NK-92 (cell line): ENCODE measurements around the gene CISD1.

ENCODE experiments used
- DNase-seq: peaks from one replicate; lab custom pipeline; 2025; ENCODE audit not compliant: unreplicated experiment; lab: John Stamatoyannopoulos, UW

Gene CISD1

DNA sequence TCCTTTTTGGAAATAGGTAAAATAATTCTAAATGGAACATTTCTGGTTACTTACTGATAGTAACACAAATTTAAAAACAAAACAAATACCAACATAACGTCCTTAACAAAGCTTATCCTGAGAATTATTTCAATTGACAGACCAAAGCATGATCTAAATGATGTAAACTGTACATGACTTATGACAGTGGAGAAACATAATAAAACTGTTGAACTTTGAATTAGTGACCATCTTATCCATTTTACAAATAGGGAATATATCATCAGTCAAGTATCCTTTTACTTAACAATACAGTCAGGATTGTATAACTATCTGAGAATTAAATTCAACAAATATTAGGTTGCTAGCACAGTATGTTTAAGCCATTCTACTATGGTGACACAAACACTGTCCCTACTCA, 3.7 kb upstream of the CISD1 start:
- no peak for DNase-seq

DNA sequence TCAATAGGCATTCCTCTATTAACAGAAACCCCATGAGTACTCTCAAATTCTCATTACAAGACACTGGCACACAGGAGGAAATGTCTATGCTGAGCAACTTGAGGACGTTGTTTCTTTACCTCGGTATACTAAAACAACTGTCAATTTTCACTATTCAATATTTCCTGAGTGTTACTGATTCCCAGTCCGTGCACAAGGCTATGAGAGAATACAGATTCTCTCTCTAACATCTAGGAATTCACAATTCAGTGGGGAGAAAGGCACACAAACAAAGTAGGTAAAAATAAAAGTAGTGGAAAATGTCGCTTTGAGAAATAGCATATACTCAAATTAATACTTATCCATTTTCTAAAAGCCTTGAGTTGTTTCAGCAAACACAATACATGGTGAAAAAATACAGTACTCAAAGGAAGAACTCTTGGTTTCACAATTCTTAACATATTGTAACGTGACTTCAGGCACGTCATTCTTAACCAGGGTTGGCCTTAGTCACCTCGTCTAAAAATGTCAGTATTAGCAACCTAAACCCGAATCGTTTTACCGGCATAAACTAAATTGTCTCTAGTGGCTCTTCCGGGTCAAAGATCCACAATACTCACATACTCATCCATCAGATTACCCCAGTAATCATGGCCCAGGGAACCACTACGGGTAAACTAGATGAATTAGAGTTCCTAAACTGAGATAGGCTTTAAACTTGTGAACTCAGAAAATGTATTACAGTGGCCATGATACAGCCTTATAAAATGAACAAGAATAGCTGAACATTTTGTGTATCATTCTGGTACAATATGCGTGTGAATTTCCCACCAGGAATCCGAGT, 2.7 kb upstream of the CISD1 start:
- no peak for DNase-seq

DNA sequence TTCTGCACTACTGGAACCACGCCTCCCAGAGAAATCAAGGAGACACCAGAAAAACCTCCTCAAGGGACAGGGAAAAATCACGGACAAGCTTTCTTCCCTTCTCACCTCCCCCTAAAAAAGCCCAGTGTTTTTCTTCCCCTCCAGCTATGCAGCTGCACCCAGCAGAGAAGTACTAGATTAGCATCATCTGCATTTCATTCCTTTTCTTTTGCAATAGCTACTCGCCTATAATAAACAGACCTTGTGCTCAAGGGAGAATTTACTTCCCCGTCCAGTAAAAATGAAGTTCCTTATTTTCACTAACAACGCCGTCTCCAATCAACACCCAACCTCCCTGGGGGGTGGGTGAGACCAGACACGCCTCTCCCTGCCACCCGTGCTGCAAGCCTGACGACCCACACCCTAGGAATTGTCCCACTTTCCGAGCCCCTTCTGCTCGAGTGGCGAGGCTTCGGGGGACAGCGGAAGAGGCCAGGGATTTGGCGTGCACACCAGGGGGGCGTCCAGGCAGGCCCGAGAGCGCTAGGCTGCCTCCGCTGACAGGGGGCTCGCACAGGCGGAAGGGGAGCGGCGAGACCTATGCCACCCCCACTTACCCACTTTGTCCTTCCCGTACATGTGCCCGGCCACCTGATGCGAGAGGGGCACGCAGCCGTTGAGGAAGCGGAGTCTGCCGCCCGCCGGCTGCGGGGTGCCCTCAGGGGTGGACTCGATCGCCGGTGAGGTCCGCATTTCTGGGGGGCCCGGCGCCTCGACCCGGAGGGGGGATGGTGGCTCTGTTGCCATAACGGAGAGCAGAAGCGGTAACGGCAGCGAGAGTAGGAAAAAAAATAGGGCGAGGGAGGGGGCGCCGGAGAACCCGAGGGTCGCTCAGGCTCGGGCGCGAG, 1.9 kb upstream of the CISD1 start:
- DNase-seq: no peak

DNA sequence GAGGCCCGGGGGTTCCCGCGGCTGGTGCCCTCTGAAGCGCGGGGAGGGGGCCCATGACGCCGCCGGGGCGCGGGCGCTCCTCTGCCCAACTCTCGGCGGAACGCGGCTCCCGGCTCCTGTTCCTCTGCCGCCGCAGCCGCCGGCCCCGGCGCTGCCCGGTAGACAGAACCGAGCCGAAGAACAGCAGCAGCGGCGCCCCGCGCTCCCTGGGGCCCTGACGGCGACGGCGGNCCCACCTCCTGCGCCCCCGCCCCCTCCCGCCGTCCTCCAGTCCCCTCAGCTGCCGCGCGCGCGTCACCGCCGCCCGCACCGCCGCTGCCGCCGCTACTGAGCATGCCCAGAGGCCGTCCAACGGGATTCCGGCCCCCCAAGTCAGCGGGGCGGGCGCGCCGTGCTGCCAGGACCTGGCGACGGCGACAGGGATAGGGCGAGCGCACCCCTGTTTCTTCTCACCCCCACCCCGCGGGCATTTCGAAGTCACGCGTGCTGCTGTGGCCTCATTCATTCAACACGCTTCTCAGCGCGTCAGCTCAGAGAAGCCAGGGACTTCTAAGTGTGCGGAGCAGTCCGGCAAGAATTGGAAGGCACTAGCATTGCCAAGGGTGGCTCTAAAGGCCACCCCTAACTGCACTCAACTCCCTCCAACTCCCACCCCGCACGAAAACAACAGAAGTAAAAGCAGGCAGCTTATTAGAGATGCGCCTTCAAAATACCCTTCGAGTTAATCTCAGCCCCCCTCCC, 1.1 kb upstream of the CISD1 start, which contains the start of gene IPMK:
Gene IPMK (minus strand): TSS at position 182 of the 741 bp plus-strand sequence. CDS start 283 bp downstream, outside the sequence.
- peak; percentile 77 for DNase-seq

DNA sequence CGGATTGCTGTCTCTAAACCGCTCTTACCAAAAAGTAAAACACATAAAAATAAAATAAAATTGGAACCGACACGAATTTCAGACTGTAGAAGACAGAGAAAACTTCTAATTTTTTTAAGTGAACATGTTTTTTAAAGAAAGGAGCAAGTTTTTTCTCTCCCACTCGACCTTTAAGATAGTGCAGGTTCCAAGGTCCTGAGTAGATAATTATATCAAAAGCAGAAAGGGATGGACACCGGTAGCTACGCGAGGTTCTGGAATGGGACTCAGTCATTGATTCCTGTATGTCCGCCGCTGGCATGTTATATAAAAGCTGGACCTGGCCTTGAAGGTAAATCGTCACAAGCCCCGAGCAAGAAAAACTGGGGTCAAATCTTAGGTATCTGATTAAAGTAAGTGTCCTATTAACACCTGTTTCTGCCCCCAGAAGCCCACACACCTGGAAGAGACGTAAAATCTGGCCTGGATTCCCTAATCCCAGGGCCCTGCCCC, 462 bp upstream of the CISD1 start:
- no peak for DNase-seq

DNA sequence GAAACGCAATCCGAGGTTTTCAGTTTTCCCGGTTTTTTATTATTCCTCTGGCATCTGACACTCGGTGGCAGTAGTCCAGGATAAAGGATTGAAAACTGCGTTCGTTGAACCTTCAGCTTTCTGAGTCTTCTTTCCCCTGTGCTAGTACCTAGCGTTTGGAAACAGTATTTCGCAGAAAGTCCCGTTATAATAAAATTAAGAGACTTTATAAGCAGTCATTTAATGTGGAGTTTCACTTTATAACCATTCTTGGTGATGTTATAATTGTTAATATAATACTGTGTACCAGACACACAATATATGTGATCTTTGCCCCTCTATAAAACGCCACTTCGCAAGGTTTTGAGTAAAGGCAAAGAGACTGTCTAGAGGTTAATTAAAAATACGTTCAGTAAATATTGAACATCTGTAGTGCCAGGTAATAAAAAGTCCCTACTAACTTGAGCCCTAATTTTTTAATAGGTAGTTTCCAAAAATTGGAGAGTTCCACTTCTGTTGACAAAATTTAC, 874 bp downstream of the CISD1 start:
- DNase-seq: no peak

DNA sequence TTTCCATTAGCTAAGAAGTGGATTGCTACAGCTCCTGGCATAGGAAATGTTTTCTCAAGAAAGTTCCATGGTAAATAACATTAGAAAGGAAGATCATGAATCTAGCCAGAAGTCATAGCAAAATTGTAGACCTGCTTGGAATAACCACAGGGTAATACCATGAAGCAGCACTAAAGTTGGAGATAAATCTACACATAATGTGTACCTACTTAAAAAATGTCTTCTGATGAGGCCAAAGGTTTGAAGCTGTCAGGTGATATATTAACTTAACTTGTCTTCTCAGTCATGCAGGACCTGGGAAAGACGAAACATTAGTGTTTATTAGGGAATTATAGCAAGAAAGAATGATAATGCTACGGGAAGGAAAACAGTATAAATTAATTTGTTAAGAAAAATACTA, 6.3 kb downstream of the CISD1 start:
- no peak for DNase-seq

DNA sequence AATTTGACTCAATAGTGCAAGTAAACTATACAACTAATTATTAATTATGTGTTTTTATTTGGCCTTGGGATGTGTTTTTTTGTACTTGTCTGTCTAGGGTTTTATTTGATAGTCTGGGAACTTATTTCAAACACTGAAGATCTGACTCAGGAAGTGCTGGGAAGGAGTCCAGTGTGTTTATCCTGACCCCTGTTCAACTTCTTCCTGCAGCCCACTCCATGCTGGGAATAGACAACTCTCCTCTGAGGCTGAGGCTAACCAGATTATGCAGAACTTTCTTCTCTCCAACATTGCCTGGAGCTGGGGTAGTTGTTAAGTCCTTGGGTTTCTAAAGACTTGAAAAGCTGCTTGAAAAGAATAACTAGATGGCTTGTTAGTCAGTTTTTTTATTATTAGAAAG, 6.9 kb downstream of the CISD1 start:
- DNase-seq: no peak

DNA sequence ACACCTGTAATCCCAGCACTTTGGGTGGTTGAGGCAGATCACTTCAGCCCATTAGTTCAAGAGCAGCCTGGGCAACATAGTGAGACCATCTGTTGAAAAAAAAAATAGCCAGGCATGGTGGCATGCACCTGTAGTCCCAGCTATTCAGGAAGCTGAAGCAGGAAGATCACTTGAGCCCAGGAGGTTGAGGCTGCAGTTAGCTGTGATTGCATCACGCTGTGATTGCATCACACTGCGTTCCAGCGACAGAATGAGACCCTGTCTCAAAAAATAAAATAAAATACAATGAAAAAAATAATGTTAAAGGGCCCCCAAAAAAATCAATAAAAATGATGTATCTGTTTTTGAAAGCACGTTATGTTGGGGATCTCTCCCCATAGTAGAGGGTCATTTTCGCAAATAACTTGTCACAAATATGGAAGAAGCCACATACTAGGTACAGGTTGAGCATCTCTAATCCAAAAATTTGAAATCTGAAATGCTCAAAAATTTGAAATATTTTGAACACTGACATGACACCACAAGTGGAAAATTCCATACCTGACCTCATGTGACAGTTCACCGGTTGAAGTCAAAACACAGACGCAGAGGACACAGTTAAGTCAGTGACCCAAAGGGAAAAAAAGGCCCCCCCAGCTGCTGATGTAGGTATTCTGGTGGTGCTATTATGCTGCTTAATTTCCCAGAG, 9.5 kb downstream of the CISD1 start:
- DNase-seq: no peak

DNA sequence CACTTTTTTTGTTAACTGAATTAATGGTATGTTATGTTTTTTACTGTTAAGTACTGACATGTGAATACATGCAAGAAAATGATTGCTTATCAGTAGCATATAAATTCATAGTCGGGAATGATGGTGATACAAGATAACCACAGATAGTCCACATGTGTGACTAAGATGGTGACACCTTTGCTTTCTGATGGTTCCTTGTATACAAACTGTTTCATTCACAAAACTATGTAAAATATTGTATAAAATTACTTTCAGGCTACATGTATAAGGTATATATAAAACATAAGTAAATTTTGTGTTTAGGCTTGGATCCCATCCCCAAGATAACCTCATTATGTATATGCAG, 10.0 kb downstream of the CISD1 start:
- no peak for DNase-seq

DNA sequence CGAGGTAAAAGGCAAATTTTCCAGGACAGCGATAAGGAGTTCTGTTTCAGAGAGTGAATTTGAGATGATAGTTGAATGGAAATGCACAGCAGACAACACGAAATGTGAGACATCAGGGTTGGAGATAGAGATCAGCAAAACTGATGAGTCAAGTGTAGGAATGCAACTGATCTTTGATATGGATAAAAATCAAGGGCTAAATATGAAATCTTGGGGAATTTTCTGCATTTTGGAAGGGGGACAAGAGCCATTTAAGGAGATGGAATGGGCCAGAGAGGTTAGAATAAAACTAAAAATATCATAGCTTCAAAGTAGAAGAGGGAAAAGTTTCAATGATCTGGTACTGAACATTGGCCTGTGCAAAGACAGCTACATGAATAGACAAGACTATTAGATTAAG, 11.5 kb downstream of the CISD1 start:
- no peak for DNase-seq

DNA sequence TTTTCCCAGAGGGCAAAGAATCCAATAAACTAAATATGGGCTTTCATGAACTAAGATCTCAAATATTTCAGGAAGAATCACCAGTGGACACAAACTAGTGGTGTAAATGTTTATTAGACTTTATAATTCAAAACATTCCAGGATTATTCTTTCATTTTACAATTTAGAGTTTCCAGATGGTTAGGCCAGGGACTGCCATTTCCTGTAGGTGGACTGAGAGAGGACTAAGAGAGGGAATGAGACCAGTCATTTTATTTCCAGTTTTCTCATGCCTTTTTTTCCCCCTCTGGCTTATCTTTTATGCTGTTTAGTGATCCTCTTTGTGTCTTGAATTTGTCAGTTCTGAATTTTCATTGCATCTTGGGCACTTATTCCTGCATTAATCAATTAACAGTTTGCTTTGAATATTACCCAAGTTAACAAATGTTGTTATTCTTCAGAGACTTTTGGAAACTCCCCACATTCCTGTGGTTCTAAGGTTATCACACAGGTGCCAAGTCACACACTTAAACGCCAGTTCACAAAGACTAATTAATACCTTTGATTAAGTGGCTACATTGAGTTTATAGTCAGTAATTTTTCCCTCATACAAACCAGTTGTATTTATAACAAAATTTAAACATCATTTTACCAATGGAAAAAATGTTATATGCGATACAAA, 12.3 kb downstream of the CISD1 start:
- DNase-seq: no peak

DNA sequence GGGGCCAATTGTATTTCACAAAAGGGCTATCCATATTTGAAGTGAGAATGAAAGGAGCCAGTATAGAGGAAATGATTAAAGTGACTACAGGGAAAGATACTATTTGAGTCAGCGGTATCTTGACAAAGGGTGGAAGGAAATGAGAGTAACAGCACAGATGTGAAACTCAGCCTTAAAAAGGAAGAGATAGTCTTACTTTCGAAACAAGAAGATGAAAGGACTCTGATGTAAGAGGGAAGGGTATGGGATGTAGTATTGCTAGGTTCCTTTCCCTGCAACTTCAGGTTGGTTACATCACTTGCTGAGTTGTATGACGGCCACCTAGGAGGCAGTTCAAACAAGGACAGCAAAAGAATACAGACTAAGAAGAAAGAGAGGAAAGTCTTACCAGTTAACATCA, 13.7 kb downstream of the CISD1 start:
- no peak for DNase-seq

DNA sequence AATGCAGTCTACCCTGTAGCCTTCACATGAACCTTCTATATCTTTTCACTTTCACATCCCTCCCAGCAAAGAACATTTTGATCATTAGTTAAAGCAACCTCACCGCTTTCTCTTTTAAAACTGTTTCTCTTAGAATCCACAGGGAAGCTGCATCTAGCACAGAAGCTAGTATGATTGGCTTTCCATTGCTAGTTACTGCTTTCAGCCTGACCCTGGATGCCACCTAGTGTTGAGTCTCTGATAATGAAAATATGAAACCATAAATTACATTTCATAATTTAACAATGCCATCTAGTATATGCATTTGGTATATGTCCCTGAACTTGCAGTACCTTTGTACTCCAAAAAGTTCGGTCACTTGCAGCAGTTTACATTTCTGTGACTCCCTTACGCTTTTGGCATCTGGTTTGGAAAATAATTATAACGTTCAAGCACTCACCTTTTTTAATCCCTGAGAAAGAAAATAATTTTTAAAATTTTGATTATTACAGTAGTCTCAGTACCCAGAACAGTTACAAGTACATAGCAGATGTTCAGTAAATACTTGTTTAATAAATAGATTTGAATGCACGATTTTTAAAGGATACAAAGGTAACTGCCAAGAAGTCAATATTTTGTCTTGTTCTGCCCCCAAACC, 22.7 kb downstream of the CISD1 start:
- no peak for DNase-seq

DNA sequence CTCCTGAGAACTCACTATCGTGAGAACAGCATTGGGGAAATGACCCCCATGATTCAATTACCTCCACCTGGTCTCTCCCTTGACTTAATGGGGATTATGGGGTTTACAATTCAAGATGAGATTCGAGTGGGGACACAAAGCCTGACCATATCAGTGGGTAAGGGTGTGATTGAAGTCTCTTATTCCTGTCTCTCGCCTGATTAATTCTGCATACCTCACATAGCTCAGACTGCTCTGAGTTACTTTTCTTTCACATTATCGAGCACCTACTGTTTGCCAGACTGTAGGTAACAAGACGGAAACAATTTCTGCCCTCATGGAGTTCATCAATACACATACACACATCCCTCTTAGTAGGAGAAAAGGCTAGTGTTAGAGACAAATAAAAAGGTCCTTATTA, 25.0 kb downstream of the CISD1 start:
- no peak for DNase-seq

DNA sequence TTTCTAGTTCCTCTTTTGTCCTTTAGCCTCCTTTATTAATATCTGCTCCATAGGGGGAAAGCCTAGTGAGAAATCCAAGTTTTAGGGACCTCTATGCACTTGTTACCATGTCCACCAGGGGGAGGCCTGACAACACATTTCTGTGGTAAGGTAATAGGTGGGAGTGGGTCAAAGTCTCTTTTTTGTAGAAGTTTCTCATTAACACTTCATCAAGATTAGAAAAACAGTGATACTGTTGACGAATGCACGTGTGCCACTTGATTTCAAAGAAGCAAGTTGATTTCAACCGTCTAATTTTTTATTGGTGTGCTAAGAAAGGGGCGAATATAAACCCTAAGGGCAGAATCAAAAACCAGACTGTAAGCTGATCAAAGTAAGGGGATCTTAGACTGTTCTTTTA, 30.6 kb downstream of the CISD1 start:
- no peak for DNase-seq

DNA sequence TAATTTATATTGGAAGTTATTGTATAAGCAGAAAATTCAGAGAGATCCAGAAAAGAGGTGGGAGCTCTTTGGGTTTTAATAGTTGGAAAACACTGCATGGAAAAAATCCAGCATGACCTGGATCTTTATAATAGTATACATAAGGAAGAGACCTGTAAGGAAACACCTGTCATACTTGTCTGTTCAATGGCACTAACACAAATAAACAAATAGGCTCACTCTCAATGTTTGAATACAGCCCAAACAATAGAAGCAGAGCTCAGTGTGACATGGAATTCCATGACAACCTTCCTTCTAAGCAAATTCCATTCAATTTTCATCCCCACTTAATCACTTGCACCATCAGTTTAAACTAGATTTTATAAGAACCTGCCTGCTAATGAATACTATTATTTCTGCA, 31.7 kb downstream of the CISD1 start:
- DNase-seq: no peak

DNA sequence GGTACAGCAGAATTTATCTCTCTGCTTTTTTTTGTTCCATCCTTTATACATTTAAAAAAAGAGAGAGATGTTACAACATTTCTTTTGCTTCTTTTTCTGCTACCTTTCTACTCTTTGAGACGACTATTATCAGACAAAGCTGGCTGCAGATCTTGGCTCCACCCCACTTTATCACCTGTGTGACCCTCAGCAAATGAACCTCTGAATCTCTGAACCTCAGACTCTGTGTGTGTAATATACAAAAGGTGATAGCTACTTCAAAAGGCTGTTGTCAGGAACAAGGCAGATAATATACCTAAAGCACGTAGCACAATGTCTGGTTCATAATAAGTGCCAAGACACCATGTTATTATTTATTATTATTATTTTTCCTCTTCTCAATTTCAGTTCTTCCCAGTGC, 33.3 kb downstream of the CISD1 start:
- DNase-seq: no peak

DNA sequence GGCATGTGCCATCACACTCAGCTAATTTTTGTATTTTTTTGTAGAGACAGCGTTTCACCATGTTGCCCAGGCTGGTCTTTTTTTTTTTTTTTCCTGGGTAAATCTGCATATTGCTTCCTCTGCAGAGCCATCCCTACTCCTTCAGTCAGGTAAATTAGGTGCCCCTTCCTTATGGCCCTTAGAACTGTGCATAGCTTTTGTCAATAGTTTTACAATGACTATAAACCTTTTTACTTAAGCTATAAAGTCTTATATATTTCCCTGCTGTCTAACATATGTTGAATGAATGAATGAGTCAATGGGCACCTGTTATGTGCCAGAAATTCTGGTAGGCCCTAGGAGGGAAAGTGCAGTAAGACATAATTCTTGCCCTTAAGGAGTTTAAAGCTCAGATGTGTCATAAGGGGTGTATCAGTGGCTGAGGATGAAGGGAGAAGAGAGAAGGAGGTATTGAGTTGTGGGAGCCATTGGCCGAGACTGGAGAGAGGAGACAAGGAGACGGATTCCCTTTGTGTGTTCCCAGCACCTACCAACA, 35.2 kb downstream of the CISD1 start:
- DNase-seq: no peak
